GM21723 (cell line): ENCODE measurements around the gene HOXA4.

Experiments used
- ATAC-seq: cut with Tn5 transposase; IDR thresholded peaks from one replicate; pipeline ENCODE4 v1.9.1; 2021; ENCODE audit warnings: mild to moderate bottlenecking, moderate library complexity; ENCODE audit not compliant: unreplicated experiment

Gene HOXA4

GRCh38 chr7:27158436-27159265 is 28.1 kb upstream of the HOXA4 start:
- ATAC-seq: no peak

DNA sequence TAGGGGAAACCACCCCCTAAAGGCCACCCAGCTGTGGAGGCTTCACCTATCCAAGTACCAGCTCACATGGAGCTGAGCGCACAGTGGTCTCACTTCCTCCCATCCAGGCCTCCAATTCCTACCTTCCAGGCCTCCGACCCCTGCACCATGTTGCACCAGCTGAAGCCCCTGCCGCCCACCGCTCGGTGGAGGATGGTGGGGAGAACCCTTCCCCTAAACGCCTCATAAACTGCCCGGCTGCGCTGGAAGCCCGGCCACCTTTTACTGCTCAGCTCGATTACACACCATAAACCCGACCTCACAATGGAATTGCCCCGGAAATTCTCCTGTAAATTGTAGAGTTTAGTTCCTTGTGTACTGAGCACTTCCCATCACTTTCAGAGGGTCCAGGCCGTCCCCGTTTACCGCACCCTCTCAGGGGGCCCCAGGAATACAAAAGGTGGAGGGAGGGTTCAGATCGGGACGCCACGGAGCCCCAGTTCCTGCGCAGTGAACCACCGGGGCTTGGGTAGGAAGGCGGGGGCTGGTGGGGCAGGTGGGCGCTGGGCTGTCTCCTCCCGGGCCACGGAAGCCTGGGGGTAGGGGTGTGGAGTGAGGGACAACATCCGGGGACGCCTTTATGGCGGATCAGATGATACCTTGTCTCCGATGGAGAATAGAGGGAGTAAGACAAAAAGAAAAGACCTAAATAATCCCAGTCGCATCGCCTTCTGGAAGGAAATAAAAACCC is 27.3 kb upstream of the HOXA4 start:
- ATAC-seq: no peak

DNA sequence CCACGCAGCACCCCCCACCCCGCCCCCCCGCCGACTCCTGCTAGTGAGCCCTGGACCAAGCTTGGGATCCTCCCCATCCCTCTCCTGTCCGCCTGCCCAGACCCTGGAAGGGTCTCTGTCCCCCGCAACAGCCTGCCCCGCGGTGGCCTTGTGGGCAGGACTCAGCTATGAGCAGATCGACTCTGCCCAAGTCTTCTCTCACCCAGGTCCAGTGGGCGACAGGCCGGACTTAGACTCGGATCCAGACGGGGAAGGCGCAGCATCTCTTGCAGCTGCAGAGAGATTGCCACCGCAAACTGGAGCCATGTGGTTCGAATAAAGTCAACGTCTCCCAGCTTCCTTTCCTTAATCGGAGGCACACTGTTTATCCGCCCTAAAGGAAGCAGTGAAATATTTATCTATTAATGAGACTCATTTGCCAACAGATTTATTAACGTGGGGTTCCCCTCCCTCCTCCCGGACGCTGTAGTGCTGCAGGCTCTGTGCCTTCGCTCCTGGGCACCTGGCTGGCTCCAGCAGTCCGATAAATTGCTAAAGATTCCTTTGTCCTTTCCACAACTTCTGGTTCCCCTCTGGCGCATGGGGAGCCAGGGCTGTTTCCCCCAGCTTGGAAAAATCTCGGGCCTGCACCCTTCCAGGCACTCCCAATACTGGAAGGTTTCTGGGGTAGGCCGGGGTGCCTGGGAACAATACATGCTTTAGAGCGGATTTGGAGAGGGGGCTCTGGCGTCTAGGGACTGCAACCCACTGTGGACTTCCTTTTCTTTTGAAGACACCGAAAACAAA is 26.6 kb upstream of the HOXA4 start:
- no peak for ATAC-seq

DNA sequence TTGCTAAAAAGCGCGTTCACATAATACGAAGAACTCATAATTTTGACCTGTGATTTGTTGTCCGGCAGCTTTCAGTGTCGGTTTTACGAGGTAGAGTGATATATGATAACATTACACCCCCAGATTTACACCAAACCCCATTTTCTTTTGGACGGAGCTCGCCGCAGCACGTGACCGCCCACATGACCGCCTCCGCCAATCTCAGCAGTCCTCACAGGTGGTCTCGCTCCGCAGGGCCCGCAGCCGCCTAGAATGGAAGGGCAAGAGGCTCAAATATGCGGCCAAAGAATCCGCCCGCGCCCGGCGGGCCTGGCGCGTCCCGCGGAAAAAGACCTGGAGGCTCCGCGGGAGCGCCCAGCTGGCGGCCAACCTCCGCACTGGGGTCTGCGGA is 25.9 kb upstream of the HOXA4 start, which contains the start of gene HOXA7:
TSS of gene HOXA7 (minus strand) at position 168 of the 391 bp plus-strand sequence. CDS start at position 38, 130 bp downstream.
- ATAC-seq: no peak

DNA sequence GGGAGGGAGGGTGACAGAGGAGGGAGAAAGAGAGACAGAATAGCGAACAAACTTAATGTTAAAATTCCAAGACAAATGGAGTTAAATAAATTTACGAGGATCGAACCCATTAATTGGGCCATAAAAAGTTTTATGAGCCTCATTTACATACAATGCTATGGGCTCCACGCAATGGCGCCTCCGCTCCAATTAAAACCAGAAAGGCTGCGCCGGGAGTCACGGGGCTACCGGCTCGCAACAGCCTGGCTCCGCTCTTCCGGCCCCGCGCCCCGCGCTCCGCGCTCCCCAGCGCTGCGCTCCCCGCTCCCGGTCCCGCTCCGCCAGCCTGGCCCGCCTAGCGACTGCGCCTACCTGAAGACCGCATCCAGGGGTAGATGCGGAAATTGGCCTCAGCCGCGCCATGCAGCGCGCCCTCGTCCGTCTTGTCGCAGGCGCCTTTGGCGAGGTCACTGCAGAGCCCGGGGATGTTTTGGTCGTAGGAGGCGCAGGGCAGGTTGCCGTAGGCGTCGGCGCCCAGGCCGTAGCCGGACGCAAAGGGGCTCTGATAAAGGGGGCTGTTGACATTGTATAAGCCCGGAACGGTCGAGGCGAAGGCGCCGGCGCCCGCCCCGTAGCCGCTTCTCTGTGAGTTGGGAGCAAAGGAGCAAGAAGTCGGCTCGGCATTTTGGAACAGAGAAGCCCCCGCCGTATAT is 25.4 kb upstream of the HOXA4 start:
- no peak for ATAC-seq

DNA sequence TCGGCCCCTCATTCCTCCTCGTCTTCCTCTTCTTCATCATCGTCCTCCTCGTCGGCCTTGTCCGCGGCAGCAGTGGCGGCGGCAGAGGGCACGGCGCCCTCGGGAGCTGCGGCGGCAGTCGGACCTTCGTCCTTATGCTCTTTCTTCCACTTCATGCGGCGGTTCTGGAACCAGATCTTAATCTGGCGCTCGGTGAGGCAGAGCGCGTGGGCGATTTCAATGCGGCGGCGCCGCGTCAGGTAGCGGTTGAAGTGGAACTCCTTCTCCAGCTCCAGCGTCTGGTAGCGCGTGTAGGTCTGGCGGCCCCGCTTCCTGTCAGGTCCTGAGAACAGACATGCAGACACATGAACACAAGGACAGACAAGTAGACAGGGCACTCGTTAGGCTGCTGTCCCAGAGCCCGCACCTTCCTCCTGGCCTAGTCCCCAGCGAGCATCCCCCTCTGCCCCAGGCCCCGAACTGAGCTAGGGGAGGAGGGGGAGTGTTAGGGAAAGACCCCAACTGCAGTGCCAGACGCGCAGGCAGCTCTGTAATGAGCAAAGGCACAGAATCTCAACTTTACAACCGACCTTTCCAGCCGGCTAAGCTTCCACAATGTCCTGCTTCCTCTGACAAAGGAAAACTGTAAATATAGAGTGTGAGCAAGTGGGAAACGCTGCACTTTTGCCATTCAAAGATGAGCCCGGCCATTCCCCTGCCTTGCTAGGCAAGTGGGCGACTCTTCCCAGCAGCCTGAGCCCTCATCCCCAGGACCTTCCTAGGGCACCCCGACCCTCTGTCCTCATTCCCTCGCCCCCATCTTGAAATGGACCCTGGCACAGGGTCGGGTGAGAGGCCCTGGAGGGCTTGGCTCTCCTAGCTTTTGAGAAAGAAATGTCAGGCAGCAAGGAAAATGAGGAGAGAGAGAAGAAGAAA is 24.6 kb upstream of the HOXA4 start:
- no peak for ATAC-seq

DNA sequence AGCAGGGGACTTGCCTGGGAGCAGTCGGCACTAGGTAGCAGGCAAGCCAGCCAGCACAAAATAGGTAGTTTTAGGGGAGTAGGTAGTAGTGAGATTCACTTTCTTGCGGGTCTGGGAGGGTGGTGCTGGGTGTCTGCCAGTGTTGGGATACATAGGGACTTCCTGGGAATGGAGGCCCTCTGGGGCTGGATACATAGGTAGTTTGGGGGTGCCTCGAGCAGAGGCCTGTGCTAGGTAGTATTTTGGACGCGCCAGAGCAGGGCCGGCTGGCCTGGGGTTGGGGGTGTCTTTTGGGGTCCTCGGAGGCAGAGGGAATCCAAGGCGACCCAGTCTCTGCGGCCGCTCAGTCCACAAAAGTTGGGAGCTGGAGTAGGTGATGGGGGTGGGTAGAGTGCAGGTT is 23.8 kb upstream of the HOXA4 start:
- ATAC-seq: no peak

- ATAC-seq: no peak
Observed at GRCh38 chr7:27153526-27153925, 23.0 kb upstream of the HOXA4 start.

- ATAC-seq: no peak
Observed at GRCh38 chr7:27152816-27153442, 22.4 kb upstream of the HOXA4 start.

DNA sequence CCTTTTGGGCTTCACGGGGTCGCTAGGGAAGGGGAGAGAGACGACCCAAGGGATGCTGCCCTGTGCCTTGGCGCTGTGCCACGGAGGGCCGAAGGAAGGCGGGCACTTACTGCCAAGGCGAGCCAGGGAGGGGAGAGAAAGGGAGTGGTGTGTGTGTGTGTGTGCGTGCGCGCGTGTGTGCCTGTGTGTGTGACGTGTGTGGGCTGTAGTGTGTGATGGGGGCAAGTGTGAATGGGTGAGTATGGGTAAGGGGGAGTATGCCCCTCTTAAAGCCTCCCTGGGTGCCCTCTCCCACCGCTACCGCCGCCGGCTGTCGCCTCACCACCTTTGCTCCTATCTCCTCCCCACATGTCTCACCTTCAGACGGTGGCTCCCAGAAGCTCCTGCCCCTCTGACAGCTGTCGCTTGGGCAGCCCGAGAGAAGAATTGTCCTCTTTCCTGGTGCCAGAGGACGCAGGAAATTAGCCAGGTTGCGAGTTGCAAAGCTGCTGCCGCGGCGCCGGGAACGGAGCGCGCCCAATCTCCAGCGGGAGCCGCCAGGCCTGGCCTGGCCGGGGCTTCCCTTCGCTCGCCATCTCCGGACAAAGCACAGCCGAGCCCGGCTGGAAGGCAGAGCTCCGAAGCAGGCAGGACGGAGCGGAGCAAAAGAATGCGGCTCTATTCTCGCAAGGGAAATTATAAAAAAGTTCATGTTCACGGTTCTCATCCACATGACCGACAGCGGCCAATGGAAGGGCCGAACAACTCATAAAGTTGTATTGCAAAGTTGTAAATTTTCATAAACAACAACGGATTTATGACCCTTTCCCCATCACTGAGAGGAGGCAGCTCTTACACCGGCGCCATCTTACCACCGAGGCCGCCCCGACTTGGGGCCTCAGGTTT is 21.6 kb upstream of the HOXA4 start, which contains the start of gene HOXA3:
TSS of gene HOXA3 (minus strand) at position 653 of the 885 bp plus-strand sequence. CDS start 41,943 bp downstream, outside the sequence.
- no peak for ATAC-seq

- ATAC-seq: no peak
Observed at GRCh38 chr7:27151341-27151930, 20.9 kb upstream of the HOXA4 start.

GRCh38 chr7:27150568-27151340 is 20.2 kb upstream of the HOXA4 start:
- ATAC-seq: peak; percentile 87

DNA sequence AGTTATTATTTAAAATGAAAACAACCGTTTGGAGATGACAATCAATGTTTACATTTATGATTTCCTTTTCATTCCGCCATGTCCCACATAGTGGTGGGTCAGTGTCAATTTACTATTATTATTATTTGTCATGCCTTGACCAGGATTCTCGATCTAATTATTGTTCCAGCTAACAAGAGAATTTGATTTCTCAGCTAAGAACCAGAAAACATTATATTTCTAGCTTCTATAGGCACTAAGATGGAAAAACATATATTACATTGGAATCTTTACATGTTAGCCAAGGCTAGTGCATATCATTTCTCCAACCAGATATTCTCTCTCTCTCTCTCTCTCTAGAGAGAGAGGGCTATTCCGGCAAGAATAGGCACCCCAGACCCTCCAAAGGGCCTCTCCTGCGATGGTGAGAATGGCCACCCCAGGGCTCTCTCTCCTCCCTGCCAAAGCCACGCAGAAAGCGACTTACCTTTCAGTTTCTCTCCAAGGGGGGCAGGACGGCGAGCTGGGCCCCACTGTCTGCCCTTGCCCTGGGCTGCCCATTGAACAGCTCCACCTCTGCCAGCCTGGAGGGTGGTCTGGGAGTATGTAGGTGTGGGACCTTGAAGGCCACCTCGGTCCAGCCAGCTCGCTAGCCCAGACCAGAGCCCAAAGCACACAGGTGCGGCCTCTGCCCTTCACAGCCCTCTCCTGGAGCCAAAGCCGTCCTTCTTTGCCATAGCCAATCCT is 19.4 kb upstream of the HOXA4 start:
- no peak for ATAC-seq

DNA sequence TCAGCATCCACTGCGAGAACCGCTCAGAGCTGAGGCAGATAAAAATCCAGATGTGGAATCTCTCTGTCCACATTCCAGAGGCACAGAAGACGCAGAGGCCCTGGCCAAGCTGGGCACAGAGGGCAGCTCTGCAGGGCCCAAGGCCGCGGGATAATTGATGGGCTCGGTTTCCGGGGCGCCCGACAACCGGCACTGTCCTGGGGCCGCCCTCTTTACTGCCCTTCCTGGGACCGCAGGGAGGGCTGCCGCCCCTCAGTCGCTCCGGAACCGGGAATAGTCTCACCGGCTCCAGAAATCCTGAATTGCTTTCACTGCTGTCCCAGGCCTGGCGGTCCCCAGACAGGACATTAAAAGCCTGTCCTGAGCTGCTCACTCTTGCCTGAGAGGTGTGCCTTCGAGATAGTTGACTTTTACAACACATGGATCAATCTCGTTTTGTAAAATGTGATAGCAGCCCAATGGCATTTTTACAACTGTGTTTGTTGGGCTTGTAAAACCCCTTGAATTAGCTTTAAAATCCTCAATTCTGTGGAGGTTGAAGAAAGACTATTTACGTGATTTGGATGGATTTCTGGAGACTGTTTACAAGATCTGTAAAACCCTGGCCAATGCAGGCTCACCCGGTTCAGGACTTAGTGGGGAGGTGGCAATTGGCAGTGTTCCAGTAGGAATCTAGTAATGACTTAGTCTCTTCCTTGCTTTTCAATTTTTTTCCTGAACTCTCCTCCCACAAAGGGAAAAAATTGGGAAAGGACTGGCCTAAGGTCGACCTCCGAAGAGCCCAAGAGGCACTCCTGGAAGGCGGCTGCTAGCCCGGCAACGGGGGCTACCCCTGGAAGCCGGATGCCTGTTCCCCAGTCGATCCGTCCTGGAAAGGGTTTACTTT is 18.4 kb upstream of the HOXA4 start:
- no peak for ATAC-seq

- no peak for ATAC-seq
Observed at GRCh38 chr7:27148031-27148755, 17.6 kb upstream of the HOXA4 start.
